HCT116 (cell line): ENCODE measurements around the gene FUCA2.

Source experiments
- CEBPB ChIP-seq: IDR thresholded peaks from 2 replicates; pipeline ENCODE4 v1.6.1; 2012; ENCODE audit warnings: low read depth
- POLR2A ChIP-seq: IDR thresholded peaks from 2 replicates; pipeline ENCODE4 v1.7.0; 2011; ENCODE audit warnings: borderline replicate concordance; ENCODE audit not compliant: insufficient read depth, insufficient read length; ENCODE audit errors: extremely low read depth
- POLR2AphosphoS5 ChIP-seq: IDR thresholded peaks from 2 replicates; pipeline ENCODE4 v1.6.1; 2011; ENCODE audit warnings: mild to moderate bottlenecking, low read depth, low read length, moderate library complexity
- RAD21 ChIP-seq: IDR thresholded peaks from 2 replicates; pipeline ENCODE4 v1.6.1; 2012; ENCODE audit warnings: low read depth, mild to moderate bottlenecking
- SP1 ChIP-seq: IDR thresholded peaks from 2 replicates; pipeline ENCODE4 v1.6.1; 2012; ENCODE audit warnings: low read depth
- TCF7L2 ChIP-seq: IDR thresholded peaks from 2 replicates; pipeline ENCODE4 v1.7.0; 2011; ENCODE audit warnings: borderline replicate concordance, inconsistent platforms; ENCODE audit not compliant: insufficient read depth, insufficient read length; ENCODE audit errors: extremely low read depth
- TF ChIP-seq, protein P1 (sequence below), 3 experiments: fragments of 200-600 bp in 1 of 3; sonication (generic) in 1 of 3; IDR thresholded peaks in 2 of 3; conservative IDR thresholded peaks in 1 of 3; 2 replicates each; pipeline ENCODE4 v1.5.1; 2012 to 2017; ENCODE audit warnings: low read depth in 2 of 3, low read length in 2 of 3, antibody characterized with exemption in 1 of 3, borderline replicate concordance in 1 of 3, control low read depth in 1 of 3, mild to moderate bottlenecking in 1 of 3, mixed read lengths in 1 of 3, mixed run types in 1 of 3, moderate library complexity in 1 of 3; ENCODE audit not compliant: insufficient read depth in 1 of 3
- TF ChIP-seq, protein P2 (sequence below): IDR thresholded peaks from 2 replicates; pipeline ENCODE4 v1.6.1; 2012
- TF ChIP-seq, protein P3 (sequence below): IDR thresholded peaks from 2 replicates; pipeline ENCODE4 v1.6.1; 2011; ENCODE audit warnings: mild to moderate bottlenecking, low read length, moderate library complexity; ENCODE audit not compliant: insufficient replicate concordance; ENCODE audit errors: extremely low read depth

DNA sequence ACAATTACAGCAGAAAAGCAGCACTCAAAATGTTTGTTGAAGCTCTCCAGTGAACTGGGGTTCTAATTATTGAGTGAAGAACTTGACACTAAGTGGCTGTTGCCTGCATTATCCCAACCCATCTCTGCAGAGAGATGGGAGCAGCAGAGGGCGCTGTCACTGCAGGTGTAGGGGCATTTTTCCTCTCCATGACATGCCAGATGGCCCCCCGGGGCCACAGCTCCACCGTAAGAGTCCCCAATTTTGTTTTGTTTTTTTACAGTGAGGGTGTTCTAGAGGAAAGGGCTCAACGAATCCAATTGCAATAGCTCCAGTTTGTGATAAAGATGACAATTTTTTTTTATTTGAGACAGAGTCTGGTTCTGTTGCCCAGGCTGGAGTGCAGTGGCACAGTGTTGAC, 1.9 kb upstream of the FUCA2 start:
- TF ChIP-seq, protein P1, sequence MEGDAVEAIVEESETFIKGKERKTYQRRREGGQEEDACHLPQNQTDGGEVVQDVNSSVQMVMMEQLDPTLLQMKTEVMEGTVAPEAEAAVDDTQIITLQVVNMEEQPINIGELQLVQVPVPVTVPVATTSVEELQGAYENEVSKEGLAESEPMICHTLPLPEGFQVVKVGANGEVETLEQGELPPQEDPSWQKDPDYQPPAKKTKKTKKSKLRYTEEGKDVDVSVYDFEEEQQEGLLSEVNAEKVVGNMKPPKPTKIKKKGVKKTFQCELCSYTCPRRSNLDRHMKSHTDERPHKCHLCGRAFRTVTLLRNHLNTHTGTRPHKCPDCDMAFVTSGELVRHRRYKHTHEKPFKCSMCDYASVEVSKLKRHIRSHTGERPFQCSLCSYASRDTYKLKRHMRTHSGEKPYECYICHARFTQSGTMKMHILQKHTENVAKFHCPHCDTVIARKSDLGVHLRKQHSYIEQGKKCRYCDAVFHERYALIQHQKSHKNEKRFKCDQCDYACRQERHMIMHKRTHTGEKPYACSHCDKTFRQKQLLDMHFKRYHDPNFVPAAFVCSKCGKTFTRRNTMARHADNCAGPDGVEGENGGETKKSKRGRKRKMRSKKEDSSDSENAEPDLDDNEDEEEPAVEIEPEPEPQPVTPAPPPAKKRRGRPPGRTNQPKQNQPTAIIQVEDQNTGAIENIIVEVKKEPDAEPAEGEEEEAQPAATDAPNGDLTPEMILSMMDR (IDR thresholded peaks at IDR 0.05 in 2 of 3, conservative IDR thresholded peaks at IDR 0.05 in 1 of 3; ENCODE audit: borderline replicate concordance in 1 of 3, insufficient read depth in 1 of 3, low read depth in 2 of 3, low read length in 2 of 3), result peak; percentile 41 to 86 (median 81); a peak in 5 of 6 replicates
- TF ChIP-seq CEBPB, result no peak
- no peak for TF ChIP-seq POLR2AphosphoS5
- TF ChIP-seq, protein P2, sequence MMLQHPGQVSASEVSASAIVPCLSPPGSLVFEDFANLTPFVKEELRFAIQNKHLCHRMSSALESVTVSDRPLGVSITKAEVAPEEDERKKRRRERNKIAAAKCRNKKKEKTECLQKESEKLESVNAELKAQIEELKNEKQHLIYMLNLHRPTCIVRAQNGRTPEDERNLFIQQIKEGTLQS, result no peak
- TF ChIP-seq, protein P3, sequence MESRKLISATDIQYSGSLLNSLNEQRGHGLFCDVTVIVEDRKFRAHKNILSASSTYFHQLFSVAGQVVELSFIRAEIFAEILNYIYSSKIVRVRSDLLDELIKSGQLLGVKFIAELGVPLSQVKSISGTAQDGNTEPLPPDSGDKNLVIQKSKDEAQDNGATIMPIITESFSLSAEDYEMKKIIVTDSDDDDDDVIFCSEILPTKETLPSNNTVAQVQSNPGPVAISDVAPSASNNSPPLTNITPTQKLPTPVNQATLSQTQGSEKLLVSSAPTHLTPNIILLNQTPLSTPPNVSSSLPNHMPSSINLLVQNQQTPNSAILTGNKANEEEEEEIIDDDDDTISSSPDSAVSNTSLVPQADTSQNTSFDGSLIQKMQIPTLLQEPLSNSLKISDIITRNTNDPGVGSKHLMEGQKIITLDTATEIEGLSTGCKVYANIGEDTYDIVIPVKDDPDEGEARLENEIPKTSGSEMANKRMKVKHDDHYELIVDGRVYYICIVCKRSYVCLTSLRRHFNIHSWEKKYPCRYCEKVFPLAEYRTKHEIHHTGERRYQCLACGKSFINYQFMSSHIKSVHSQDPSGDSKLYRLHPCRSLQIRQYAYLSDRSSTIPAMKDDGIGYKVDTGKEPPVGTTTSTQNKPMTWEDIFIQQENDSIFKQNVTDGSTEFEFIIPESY, result no peak
- TF ChIP-seq POLR2A, result no peak
- peak; percentile 64 for TF ChIP-seq RAD21
- TF ChIP-seq TCF7L2, result no peak
- TF ChIP-seq SP1, result no peak
